ENCODE data around the gene ANGPTL8.

GRCh38 chr19:11202488-11203193, 36.8 kb upstream of the ANGPTL8 start:
- no peak for TF ChIP-seq CTCF (IDR thresholded peaks at IDR 0.05)
- TF ChIP-seq POLR2A (IDR thresholded peaks at IDR 0.05): no peak
